GM18951 (cell line): ENCODE data around the gene CTAG1A.

Experiments used
- POLR2A ChIP-seq: IDR thresholded peaks from 4 replicates; pipeline ENCODE4 v1.6.1; 2011; ENCODE audit warnings: mild to moderate bottlenecking; ENCODE audit not compliant: insufficient read length, insufficient read depth; ENCODE audit errors: extremely low read depth
- in situ Hi-C: fragments of 300-500 bp; cut with MboI; formaldehyde crosslinking; loops from one replicate; pipeline ENCODE4 v1.12.0; 2022; ENCODE audit warnings: low sequenced_read_pairs, mixed read lengths, inconsistent platforms; ENCODE audit not compliant: unreplicated experiment

CTAG1A gene

GRCh38 chrX:154584585-154585183, at the start of gene CTAG1A:
Gene CTAG1A (plus strand): TSS chrX:154585133. CDS start chrX:154585207, 74 bp downstream.
- in situ Hi-C loops = loop anchor here (25.0 kb wide), 1 partner anchor 253 kb away; the partner anchor contains the start of gene SMIM9

DNA sequence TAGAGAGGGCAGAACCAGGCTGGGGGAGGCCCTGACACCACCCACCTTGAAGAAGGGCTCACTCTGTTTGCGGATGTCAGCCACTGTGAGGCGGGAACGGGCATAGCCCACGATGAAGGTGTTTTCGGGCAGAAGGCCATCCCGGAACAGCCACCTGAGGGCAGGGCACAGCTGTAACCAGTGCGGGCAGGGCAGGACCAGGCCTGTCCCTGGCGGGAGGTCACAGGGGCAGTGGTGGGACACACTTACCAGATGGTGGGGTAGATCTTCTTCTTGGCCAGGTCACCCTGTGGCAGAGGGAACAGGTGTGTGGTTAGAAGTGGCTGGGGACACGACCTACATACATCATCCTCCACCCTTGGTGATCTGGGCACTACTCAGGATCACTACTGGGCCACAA, 49.0 kb upstream of the CTAG1A start:
- no peak for TF ChIP-seq POLR2A
- in situ Hi-C loops = loop anchor here (25.0 kb wide), 2 partner anchors 524 to 1574 kb away; partner anchors contain the start of gene IRAK1

GRCh38 chrX:154539077-154539476, 45.9 kb upstream of the CTAG1A start:
- in situ Hi-C loops = loop anchor here (25.0 kb wide), 2 partner anchors 527 to 1577 kb away; partner anchors contain the start of gene IRAK1
- no peak for TF ChIP-seq POLR2A

DNA sequence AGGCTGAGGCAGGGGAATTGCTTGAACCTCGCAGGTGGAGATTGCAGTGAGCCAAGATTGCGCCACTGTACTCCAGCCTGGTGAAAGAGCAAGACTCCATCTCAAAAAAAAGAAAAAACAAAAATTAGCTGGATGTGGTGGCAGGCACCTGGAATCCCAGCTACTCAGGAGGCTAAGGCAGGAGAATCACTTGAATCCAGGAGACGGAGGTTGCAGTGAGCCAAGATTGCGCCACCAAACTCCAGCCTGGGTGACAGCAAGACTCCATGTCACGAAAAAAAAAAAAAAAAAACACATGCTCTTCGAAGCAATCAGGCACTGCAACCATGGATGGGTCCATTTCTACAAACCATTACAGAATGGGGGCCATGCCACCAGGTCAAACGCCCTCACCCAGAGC, 44.6 kb upstream of the CTAG1A start:
- in situ Hi-C loops = loop anchor here (25.0 kb wide), 2 partner anchors 528 to 1578 kb away; partner anchors contain the start of gene IRAK1

- in situ Hi-C loops = loop anchor here (25.0 kb wide), 2 partner anchors 529 to 1579 kb away; partner anchors contain the start of gene IRAK1
- no peak for TF ChIP-seq POLR2A
These were observed 43.9 kb upstream of the CTAG1A start for GRCh38 chrX:154540897-154541535.

GRCh38 chrX:154541589-154541895, 43.4 kb upstream of the CTAG1A start:
- no peak for TF ChIP-seq POLR2A
- in situ Hi-C loops = loop anchor here (25.0 kb wide), 2 partner anchors 529 to 1579 kb away; partner anchors contain the start of gene IRAK1

DNA sequence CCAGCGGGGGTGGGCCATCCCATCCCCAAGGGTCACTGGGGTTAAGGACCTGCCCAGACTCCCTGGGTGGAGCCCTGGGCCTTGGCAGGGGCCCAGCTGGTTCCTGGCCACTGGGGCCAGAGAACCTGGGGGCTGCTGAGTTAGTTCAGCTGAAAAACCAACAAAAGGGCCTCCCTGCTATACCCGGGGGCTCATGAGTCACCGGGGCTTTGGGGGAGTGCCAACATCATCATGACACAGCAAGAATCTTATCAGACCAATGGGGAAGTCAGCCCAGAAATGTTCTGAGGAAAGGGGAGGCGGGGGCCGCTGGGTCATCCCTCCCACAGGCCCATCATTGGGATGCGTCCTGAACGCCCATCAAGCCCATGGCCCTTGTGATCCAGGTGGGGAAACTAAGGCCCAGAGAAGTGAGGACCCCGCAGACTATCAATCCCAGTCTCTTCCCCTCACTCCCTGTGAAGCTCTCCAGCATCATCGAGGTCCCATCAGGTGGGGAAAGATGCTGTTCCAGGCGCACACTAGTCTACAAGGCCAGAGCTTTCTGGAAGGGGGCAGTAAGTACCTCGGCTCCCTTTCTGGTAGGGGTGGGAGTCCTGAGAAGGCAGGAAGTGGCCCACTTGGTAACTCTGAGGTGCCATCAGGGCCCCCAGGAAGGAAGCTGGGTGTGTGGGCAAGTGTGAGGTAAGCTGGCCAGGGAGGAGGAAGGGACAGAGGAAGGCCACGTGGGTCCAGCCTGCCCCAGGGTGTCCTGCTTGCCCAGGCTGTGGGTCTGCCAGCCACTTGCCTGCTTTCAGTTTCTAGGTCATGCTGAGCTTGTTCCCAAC, 42.8 kb upstream of the CTAG1A start:
- no peak for TF ChIP-seq POLR2A
- in situ Hi-C loops = loop anchor here (25.0 kb wide), 2 partner anchors 530 to 1580 kb away; partner anchors contain the start of gene IRAK1

DNA sequence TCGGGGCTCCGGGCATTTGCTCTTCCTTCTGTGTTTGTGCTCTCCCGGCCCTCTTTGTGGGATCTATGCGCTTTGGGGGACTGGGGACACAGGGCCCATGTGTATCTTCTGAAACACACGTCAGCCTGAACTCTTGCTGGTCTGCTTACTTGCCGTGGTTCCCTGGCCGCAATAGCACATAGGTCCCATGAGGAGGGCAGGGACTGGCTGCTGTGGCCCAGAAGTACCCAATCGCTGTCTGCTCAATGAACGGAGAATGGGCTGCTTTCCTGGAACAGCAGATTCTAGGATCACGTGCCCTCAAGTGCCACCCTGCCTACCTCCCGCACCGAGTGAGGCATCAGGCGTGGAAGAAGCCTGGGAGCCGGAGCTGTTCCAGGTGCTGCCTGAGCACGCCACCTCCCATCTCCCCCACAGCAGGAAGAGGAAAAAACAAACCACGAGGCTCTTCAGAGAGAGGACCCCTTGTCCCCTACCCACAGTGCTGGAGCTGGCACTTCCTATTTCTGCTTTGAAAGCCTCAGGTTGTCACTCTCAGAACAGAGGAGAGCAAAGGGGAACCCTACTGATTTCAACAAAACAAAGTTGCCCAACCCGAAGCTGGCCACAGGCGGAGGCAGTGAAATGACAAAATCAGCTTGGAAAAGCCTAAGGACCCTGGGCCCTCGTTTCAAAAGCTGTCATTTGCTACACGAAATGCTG, 42.1 kb upstream of the CTAG1A start:
- in situ Hi-C loops = loop anchor here (25.0 kb wide), 2 partner anchors 531 to 1581 kb away; partner anchors contain the start of gene IRAK1
- no peak for TF ChIP-seq POLR2A

DNA sequence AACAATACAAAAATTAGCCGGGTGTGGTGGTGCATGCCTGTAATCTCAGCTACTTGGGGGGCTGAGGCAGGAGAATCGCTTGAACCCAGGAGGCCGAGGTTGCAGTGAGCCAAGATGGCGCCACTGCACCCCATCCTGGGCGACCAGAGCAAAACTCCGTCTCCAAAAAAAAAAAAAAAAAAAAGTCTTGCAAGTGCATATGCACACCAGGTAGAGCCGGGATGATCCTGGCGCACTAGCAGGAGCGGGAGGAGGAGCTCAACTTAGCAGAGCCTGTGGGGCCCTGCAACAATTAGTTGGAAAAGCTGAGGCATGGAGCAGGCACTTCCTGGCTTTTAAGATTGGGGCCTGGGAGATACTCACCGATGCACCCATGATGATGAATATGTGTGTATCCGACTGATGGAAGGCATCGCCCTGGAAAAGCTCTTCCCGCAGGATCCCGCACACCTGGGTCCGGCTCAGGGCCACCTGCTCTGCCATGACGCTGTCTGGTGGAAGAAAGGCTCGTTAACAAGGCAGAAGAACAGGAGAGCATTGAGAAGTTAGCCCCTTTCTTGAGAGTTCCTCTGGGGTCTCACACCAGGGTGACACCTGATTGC, 39.2 kb upstream of the CTAG1A start:
- in situ Hi-C loops = loop anchor here (25.0 kb wide), 2 partner anchors 533 to 1583 kb away; partner anchors contain the start of gene IRAK1
- no peak for TF ChIP-seq POLR2A

DNA sequence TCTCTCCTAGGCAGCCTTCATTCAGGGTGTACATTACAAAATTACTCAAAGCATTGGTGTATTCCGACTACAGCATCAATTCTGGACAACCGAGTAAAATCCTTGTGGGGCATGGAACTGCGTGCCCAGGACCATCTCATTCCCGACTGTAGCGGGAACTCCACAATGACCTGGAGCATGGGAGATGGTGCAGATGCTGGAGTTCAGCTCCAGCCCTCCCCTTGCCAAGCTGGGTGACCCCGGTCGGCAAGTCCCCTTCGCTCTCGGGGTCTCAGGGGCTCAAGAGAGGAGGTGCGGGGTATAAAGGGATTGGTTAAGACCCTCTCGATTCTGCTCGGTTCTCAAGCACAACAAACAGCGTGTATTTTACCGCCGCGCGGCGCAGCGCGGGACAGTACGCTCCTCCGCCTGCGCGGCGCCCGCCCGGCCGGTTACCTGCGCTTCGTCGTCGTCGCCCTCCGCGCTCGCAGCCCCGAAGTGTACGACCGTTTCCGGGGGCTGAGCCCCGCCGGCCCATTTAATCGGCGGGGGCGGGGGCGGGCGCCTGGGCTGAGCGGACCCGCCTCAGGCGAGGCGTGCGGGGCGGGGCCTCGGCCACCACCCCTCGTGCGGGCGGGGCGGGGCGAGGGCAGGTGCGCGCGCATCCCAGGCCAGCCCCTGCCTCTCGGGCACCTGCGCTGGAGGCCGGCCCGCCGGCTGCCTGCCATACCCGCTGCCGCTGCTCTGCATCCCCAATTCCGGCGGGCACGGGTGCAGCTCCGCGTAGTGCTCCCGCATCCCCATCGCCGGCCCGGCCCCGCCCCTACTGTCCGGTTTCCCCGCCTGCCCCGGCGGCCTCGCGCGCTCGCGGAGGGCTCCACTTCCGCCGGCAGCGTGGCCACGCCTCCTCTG, 38.3 kb upstream of the CTAG1A start, which contains the start of gene G6PD:
Gene G6PD (minus strand): TSS at position 493 of the 891 bp plus-strand sequence. CDS start 691 bp downstream, outside the sequence.
- in situ Hi-C loops = loop anchor here (25.0 kb wide), 2 partner anchors 534 to 1584 kb away; partner anchors contain the start of gene IRAK1
- peak; percentile 79 for TF ChIP-seq POLR2A

- peak; percentile 63 for TF ChIP-seq POLR2A
- in situ Hi-C loops = loop anchor here (25.0 kb wide), 2 partner anchors 535 to 1585 kb away; partner anchors contain the start of gene IRAK1
These were observed 37.5 kb upstream of the CTAG1A start, which contains the start of gene IKBKG for GRCh38 chrX:154547245-154548027. Gene IKBKG (plus strand): TSS chrX:154547620. CDS start chrX:154552003, 4,383 bp downstream.
